ENCODE data around the gene CTBP2.

- TF ChIP-seq CTCF (IDR thresholded peaks at IDR 0.05) (no peak), POLR2A (IDR thresholded peaks at IDR 0.05) (no peak)
Measured at GRCh38 chr10:125086691-125087090, 73.7 kb downstream of the CTBP2 start.

All from stomach (tissue), 4 donors.